Smooth muscle cell (in vitro differentiated cells): ENCODE results near the gene KRTAP22-1. TPM values are rescaled to one million over a fixed set of nuclear protein-coding genes. Genes with fewer than 3 reads are reported as not detected.

Source experiments
- DNase-seq: peaks from one replicate; lab custom pipeline; 2025; ENCODE audit not compliant: unreplicated experiment; lab: John Stamatoyannopoulos, UW
- H2AFZ ChIP-seq: fragments of 200-600 bp; sonication (generic); 2 replicates; pipeline ENCODE4 v1.6.0; 2016; ENCODE audit warnings: antibody characterized with exemption, low read depth, mild to moderate bottlenecking
- H3F3A ChIP-seq: fragments of 200-600 bp; sonication (generic); 2 replicates; pipeline ENCODE4 v1.6.0; 2017; ENCODE audit warnings: antibody characterized with exemption, low read depth
- H3K27ac ChIP-seq: fragments of 200-600 bp; sonication (generic); 2 replicates; pipeline ENCODE4 v1.5.1; 2016; ENCODE audit warnings: low read depth, mild to moderate bottlenecking
- H3K27me3 ChIP-seq: fragments of 200-600 bp; sonication (generic); 2 replicates; pipeline ENCODE4 v1.6.1; 2016; ENCODE audit warnings: low read depth, mild to moderate bottlenecking
- H3K36me3 ChIP-seq: fragments of 200-600 bp; sonication (generic); 2 replicates; pipeline ENCODE4 v1.5.1; 2016; ENCODE audit warnings: low read depth
- H3K4me1 ChIP-seq: fragments of 200-600 bp; sonication (generic); 2 replicates; pipeline ENCODE4 v1.5.1; 2016; ENCODE audit warnings: low read depth
- H3K4me2 ChIP-seq: fragments of 200-600 bp; sonication (generic); 2 replicates; pipeline ENCODE4 v1.6.0; 2016; ENCODE audit warnings: mild to moderate bottlenecking
- H3K4me3 ChIP-seq: fragments of 200-600 bp; sonication (generic); 2 replicates; pipeline ENCODE4 v1.5.1; 2016; ENCODE audit warnings: mild to moderate bottlenecking
- H3K79me2 ChIP-seq: fragments of 200-600 bp; sonication (generic); 2 replicates; pipeline ENCODE4 v1.6.0; 2016; ENCODE audit warnings: low read depth, mild to moderate bottlenecking
- H3K9ac ChIP-seq: fragments of 200-600 bp; sonication (generic); 2 replicates; pipeline ENCODE4 v1.6.0; 2016; ENCODE audit warnings: low read depth
- H3K9me3 ChIP-seq: fragments of 200-600 bp; sonication (generic); replicated peaks from 2 replicates; pipeline ENCODE4 v1.5.1; 2016; ENCODE audit warnings: low read depth
- H4K20me1 ChIP-seq: fragments of 200-600 bp; sonication (generic); 2 replicates; pipeline ENCODE4 v1.6.0; 2016; ENCODE audit warnings: low read depth
- CTCF ChIP-seq: fragments of 200-600 bp; sonication (generic); IDR thresholded peaks from 2 replicates; pipeline ENCODE4 v1.5.1; 2017; ENCODE audit warnings: borderline replicate concordance, mild to moderate bottlenecking, antibody characterized with exemption; ENCODE audit not compliant: insufficient read depth, poor library complexity, severe bottlenecking
- WGBS: methylation state at CpG from one replicate; pipeline ENCODE4 v1.1.7; 2016; ENCODE audit warnings: low lambda C conversion rate; 5-methylcytosine and 5-hydroxymethylcytosine counted together
- polyA plus RNA-seq: library from polyadenylated mRNA; unstranded; fragments of >200 nt; fragmentation: Nextera tagmentation; extraction: Ambion mirVana; gene quantifications from 2 replicates; pipeline ENCODE4 v1.2.1, GENCODE V29; 2016
- total RNA-seq: library from RNA; depleted of rRNA; stranded (reverse); fragments of >200 nt; gene quantifications from 2 replicates; pipeline ENCODE4 v1.2.3, GENCODE V29; 2014

Gene KRTAP22-1
- total and polyA plus RNA-seq, 2 experiments from 2014 or later = not detected

GRCh38 chr21:30625449-30626165 is 24.7 kb downstream of the KRTAP22-1 start:
- no peak overlapping the region for H3K9ac ChIP-seq
- 72% methylated on average over 4 of the region's 4 CpGs for WGBS
- TF ChIP-seq CTCF = no peak

GRCh38 chr21:30628109-30628508 is 27.2 kb downstream of the KRTAP22-1 start:
- H3K9ac ChIP-seq = no peak overlapping the region
- H2AFZ ChIP-seq = no peak overlapping the region
- no peaks in the 10 kb centered on the region for H3K36me3 ChIP-seq
- no peak for DNase-seq
- no peaks in the 10 kb centered on the region for H3F3A ChIP-seq
- H3K9me3 ChIP-seq = no peaks in the 10 kb centered on the region
- H3K27me3 ChIP-seq = no peaks in the 10 kb centered on the region
- no peak overlapping the region for H3K27ac ChIP-seq
- no peaks in the 10 kb centered on the region for H3K79me2 ChIP-seq
- no peak for TF ChIP-seq CTCF
- H3K4me2 ChIP-seq = no peak overlapping the region
- no peak overlapping the region for H3K4me3 ChIP-seq
- 90% methylated on average over 4 of the region's 4 CpGs for WGBS
- no peaks in the 10 kb centered on the region for H4K20me1 ChIP-seq
- H3K4me1 ChIP-seq = no peaks in the 10 kb centered on the region

More at GRCh38 chr21:30625449-30626165, 24.7 kb downstream of the KRTAP22-1 start:
- Histone ChIP-seq H3K4me3 (no peak overlapping the region), H3K4me1 (no peaks in the 10 kb centered on the region), H3K27ac (no peak overlapping the region), H3F3A (no peaks in the 10 kb centered on the region), H3K79me2 (no peaks in the 10 kb centered on the region), H3K36me3 (no peaks in the 10 kb centered on the region), H3K9me3 (no peaks in the 10 kb centered on the region), H2AFZ (no peak overlapping the region), H3K4me2 (no peak overlapping the region), H3K27me3 (no peaks in the 10 kb centered on the region), H4K20me1 (no peaks in the 10 kb centered on the region)
- no peak for DNase-seq

- Histone ChIP-seq H3K27ac (no peak overlapping the region), H3K9me3 (no peaks in the 10 kb centered on the region), H4K20me1 (no peaks in the 10 kb centered on the region), H3K4me3 (no peak overlapping the region), H2AFZ (no peak overlapping the region), H3K79me2 (no peaks in the 10 kb centered on the region), H3F3A (no peaks in the 10 kb centered on the region), H3K9ac (no peak overlapping the region), H3K36me3 (no peaks in the 10 kb centered on the region), H3K27me3 (no peaks in the 10 kb centered on the region), H3K4me2 (no peak overlapping the region), H3K4me1 (no peaks in the 10 kb centered on the region)
- DNase-seq = no peak
- WGBS = 42% methylated on average over 1 of the region's 1 CpG
- no peak for TF ChIP-seq CTCF
Observed at GRCh38 chr21:30629200-30629599, 28.3 kb downstream of the KRTAP22-1 start.

- no peaks in the 10 kb centered on the region for H3F3A ChIP-seq
- no peak for TF ChIP-seq CTCF
- H3K36me3 ChIP-seq = no peaks in the 10 kb centered on the region
- H3K79me2 ChIP-seq = no peaks in the 10 kb centered on the region
- DNase-seq = no peak
- H3K4me1 ChIP-seq = no peaks in the 10 kb centered on the region
- no peak within 1 kb of the TSS for H3K9ac ChIP-seq
- no peaks in the 10 kb centered on the region for H4K20me1 ChIP-seq
- no peaks in the 10 kb centered on the region for H3K27me3 ChIP-seq
- no peak within 1 kb of the TSS for H3K4me2 ChIP-seq
- 92% methylated on average over 1 of the region's 1 CpG for WGBS
- H3K27ac ChIP-seq = no peak within 1 kb of the TSS
- H3K4me3 ChIP-seq = no peak within 1 kb of the TSS
- H2AFZ ChIP-seq = no peak within 1 kb of the TSS
- H3K9me3 ChIP-seq = no peaks in the 10 kb centered on the region
Observed at GRCh38 chr21:30634906-30635305, 34.0 kb downstream of the KRTAP22-1 start, which contains the start of gene KRTAP20-2. TSS of gene KRTAP20-2 (plus strand) at chr21:30635206. CDS start at chr21:30635264, 58 bp downstream.
